ENCODE data around the gene SRCIN1. TPM values are rescaled to one million over a fixed set of nuclear protein-coding genes. Genes with fewer than 3 reads are reported as not detected.
A peak's percentile ranks its signal among the peaks of the same experiment; 100 is the strongest.

SRCIN1 gene
- total RNA-seq, 2 donors from 2014 or later = 0.52 to 1.1 TPM

DNA sequence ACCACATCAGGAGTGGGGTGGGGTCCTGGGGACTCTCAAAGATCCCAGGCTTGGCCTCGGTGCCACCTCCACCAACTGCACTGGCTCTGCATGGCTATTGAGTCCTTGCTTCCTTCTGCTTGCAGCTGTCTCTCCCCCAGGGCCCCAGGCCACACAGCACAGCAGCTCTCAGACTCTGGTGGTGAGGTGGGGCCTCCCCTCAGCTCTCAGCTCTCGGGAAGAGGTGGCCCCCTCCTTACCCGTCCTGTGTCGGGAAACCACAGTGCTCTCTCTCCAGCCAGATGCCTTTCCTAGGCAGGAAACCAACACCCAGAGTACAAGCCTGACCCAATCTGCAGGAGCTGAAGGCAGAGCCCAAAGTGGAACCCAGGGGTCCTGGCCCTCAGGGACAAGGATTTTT, 18.5 kb downstream of the SRCIN1 start:
- H3K27me3 ChIP-seq = peaks cover 0 to 5% of the 10 kb centered on the region in 2 donors
- H3K4me1 ChIP-seq = peaks cover 0 to 6% of the 10 kb centered on the region in 2 donors
- DNase-seq (ENCODE audit: low spot score) = no peak
- H3K27ac ChIP-seq = no peak overlapping the region
- TF ChIP-seq, protein P1, sequence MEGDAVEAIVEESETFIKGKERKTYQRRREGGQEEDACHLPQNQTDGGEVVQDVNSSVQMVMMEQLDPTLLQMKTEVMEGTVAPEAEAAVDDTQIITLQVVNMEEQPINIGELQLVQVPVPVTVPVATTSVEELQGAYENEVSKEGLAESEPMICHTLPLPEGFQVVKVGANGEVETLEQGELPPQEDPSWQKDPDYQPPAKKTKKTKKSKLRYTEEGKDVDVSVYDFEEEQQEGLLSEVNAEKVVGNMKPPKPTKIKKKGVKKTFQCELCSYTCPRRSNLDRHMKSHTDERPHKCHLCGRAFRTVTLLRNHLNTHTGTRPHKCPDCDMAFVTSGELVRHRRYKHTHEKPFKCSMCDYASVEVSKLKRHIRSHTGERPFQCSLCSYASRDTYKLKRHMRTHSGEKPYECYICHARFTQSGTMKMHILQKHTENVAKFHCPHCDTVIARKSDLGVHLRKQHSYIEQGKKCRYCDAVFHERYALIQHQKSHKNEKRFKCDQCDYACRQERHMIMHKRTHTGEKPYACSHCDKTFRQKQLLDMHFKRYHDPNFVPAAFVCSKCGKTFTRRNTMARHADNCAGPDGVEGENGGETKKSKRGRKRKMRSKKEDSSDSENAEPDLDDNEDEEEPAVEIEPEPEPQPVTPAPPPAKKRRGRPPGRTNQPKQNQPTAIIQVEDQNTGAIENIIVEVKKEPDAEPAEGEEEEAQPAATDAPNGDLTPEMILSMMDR (IDR thresholded peaks at IDR 0.05) = no peak
- H3K4me3 ChIP-seq = no peak overlapping the region
- no peaks in the 10 kb centered on the region for H3K9me3 ChIP-seq
- no peaks in the 10 kb centered on the region for H3K36me3 ChIP-seq

DNA sequence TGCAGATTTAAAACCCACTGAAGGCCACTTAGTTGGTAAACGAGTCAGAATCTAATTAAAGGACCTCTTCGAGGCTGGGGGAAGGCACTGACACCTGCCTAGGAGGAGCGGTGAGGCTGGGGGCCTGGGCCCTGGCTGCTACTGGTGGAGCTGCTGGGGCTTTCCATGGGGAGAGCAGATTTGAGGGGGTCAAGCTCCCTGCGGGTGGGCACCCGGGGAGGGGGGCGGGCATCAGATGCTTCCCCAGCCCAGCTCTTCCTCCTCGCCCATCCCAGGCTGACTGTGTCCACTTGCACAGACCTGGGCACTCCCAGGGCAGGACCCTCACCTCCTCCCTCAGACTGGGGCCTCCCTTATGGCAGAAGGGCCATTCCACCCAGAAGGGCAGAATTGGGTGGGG, 19.0 kb downstream of the SRCIN1 start:
- Histone ChIP-seq H3K9me3 (no peaks in the 10 kb centered on the region), H3K27ac (no peak overlapping the region), H3K36me3 (no peaks in the 10 kb centered on the region), H3K4me1 (peaks cover 0 to 6% of the 10 kb centered on the region in 2 donors), H3K27me3 (peaks cover 0 to 5% of the 10 kb centered on the region in 2 donors), H3K4me3 (no peak overlapping the region)
- DNase-seq (ENCODE audit: low spot score) = no peak
- TF ChIP-seq, protein P1 (IDR thresholded peaks at IDR 0.05) = no peak

DNA sequence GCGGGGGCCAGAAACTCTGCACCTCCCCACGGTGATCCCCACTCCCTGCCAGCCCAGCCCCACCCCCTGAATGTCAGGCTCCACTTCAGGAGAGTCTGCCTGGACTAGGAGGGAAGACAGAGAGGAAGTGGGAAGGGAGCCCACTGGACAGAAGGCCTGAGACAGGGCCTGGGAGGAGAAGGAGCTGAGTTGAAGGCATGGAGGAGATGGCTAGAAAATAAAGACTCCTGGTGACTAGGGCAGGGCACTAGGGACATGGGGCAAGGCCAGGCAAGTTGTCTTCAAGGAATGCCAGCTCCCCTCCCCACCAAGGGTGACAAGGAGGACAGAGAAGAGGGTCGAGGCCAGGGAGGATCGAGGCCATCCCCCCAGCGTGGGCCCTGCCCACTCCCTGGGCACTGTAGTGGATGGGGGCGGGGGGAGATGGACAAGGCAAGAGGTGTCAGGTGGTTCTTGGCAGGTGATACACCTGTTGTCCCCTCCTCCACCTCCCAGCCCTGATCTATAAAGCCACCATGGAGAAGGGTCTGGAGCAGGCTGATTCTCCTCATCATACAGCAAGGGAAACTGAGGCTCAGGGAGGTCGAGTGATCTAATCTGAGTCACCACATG, 19.7 kb downstream of the SRCIN1 start:
- Histone ChIP-seq H3K4me1 (no peaks in the 10 kb centered on the region), H3K9me3 (no peaks in the 10 kb centered on the region), H3K27me3 (peaks cover 0 to 5% of the 10 kb centered on the region in 2 donors), H3K4me3 (no peak overlapping the region), H3K36me3 (no peaks in the 10 kb centered on the region), H3K27ac (no peak overlapping the region)
- TF ChIP-seq, protein P1 (IDR thresholded peaks at IDR 0.05) = no peak
- no peak for DNase-seq (ENCODE audit: low spot score)

DNA sequence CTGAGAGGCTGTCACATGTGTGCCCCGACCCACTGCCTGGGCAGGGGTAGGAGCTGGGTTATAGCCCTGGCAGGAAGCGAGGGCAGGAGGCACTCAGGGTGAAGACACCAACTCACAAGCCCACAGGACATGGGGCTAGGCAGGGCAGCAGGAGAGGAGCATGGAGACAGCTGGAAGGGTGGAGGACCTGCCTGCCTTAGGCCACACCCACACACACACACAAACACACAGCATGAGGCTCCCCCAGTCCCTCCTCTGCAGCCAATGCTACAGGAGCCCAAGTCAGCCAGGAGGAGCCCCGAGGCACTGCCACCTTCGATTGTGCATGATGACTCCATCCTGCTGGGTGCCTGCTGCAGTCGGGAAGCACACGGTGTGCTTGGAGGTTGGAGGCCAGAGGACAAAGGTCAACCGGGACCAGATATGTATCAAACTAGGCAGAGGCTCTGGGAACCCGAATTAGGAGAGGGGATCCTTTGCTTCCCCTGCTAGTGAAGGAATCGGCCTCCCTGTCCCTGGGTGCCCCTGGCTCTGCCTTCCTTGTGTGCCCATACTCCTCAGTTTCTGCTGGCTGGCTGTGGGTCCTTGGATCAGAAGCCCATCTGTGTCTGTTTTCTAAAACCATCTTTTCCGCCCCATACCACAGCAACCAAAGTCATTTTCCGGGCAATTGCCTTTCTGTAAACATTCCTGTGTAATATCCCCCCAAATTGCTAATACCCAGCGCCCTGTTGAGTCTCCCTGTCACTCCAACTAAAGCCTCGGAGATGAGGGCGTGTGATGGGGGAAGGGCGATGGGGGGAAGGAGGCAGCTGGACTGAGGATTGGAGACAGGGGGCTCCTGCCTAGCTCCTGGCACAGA, 20.5 kb downstream of the SRCIN1 start:
- H3K4me1 ChIP-seq = no peaks in the 10 kb centered on the region
- DNase-seq (ENCODE audit: low spot score) = no peak
- peaks cover 0 to 5% of the 10 kb centered on the region in 2 donors for H3K27me3 ChIP-seq
- H3K9me3 ChIP-seq = no peaks in the 10 kb centered on the region
- TF ChIP-seq, protein P1 (IDR thresholded peaks at IDR 0.05) = no peak
- H3K4me3 ChIP-seq = no peak overlapping the region
- no peak overlapping the region for H3K27ac ChIP-seq
- H3K36me3 ChIP-seq = no peaks in the 10 kb centered on the region

DNA sequence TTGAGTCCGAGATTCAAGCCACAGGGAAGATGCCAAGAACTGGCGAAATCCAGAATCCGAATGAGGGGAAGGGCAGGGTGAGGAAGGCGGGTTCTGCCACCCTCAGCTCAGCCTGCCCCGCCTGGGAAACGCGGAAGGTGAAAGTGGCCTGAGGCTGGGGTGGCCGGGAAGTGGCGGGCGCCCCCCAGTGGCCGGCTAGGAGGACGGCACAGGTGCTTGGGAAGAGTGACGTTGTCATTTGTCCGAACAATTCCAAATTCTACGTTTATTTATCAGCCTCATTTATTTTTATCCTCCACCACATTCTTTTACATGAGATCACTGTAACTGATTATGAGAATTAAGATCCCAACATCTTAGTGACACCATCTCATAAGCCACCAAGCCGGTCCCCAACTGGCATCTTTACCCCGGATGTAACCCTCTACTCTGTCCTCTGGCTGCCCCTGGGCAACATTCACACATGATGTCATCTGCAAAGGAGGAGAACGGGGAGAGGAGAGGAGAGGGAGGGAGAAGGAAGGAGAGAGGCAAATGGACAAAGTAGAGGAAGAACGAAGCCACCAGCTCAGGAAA, 21.3 kb downstream of the SRCIN1 start:
- TF ChIP-seq, protein P1 (IDR thresholded peaks at IDR 0.05) = peak; percentile 85 to 95
- peak; percentile 60 for DNase-seq (ENCODE audit: low spot score)
- H3K4me3 ChIP-seq = no peak overlapping the region
- no peaks in the 10 kb centered on the region for H3K36me3 ChIP-seq
- no peak overlapping the region for H3K27ac ChIP-seq
- H3K4me1 ChIP-seq = no peaks in the 10 kb centered on the region
- no peaks in the 10 kb centered on the region for H3K9me3 ChIP-seq
- H3K27me3 ChIP-seq = peaks cover 0 to 5% of the 10 kb centered on the region in 2 donors

Data from right atrium auricular region (tissue), 2 donors.